Skin epidermis (tissue), 12 donors: ENCODE measurements around the gene CDCP2.
"Not testable (repeated sequence)": the region's sequence is repeated elsewhere in the genome, so short reads cannot be mapped to it uniquely, and the experiment has no call there.

Experiments used
- H3K27ac ChIP-seq, 21 experiments: fragments of 200-600 bp; sonication (generic) in 11 of 21; one replicate each; pipeline ENCODE4 v1.5.0; 2020; ENCODE audit warnings: mild to moderate bottlenecking in 3 of 21, inconsistent platforms in 2 of 21, moderate library complexity in 2 of 21
- H3K4me3 ChIP-seq, 7 experiments: fragments of 200-600 bp; sonication (generic) in 2 of 7; one replicate each; pipeline ENCODE4 v1.5.0; 2020; ENCODE audit warnings: inconsistent platforms in 2 of 7, mild to moderate bottlenecking in 2 of 7, moderate library complexity in 1 of 7

The CDCP2 gene

DNA sequence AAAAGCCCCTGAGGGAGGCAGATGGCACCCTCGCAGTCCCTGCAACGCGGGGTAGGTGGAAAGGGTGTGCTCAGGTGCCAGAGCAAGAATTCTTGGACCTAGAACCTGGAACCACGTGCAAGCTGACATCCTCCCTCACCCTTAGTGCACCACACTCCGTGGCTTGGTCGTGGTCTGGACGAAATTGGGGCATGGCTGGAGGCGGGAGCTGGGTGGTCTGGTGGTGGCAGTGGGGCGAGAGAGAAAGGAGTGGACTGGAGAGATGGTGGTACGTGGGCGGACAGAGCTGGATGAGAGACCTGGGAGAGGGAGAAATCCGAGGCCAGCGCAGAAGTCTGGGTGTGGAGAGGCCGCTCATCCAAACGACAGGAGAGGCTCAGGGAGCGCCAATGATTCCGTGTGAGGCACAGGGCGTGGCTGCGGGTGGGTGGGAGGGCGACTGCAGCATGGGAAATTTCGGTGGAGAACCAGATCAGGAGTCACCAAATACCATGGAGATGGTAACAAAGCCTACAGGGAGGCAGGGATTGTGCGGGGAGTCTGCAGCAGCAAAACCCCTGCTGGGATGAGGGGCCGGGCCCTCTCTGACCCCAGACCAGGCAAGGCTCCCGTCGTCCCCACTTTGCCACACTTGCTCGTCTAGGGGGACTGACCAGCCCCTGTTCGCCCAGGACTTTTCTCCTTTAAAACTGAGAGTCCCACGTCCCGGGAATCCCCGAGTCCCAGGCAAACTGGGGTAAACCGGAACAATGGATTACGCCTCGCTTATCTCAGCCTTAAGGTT is 31.9 kb downstream of the CDCP2 start:
- H3K27ac ChIP-seq = no peak overlapping the region
- peak overlapping the region in 2 of 7 experiments; percentile 14 for H3K4me3 ChIP-seq

- Histone ChIP-seq H3K4me3 (no peak overlapping the region), H3K27ac (no peak overlapping the region)
Observed at GRCh38 chr1:54120018-54120697, 32.6 kb downstream of the CDCP2 start.

DNA sequence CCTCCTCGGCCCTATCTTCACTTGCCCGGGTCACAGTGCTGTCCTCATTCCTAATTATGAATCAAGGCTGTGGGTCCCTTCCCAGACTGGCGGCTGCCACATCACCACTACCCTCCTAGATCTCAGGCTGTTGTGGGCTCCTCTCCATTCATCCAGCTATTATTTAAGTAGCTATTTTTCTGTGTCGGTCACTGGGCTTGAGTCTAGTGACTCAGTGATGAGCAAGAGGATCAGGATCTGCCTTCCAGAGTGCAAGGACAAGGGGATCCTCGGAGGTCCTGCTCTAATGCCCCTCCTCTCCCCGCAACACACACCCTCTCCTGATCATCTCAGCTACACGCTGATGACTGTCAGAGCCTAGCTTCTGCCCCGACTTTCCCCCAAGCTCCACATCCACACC is 34.1 kb downstream of the CDCP2 start:
- Histone ChIP-seq H3K4me3 (no peak overlapping the region), H3K27ac (no peak overlapping the region)

- Histone ChIP-seq H3K4me3 (no peak overlapping the region), H3K27ac (no peak overlapping the region)
Observed at GRCh38 chr1:54117815-54118563, 34.8 kb downstream of the CDCP2 start.

GRCh38 chr1:54115520-54115919 is 37.3 kb downstream of the CDCP2 start:
- no peak overlapping the region for H3K27ac ChIP-seq
- H3K4me3 ChIP-seq = no peak overlapping the region

GRCh38 chr1:54114955-54115354 is 37.8 kb downstream of the CDCP2 start:
- Histone ChIP-seq H3K27ac (no peak overlapping the region), H3K4me3 (no peak overlapping the region)

- H3K27ac ChIP-seq = no peak overlapping the region
- no peak overlapping the region for H3K4me3 ChIP-seq
Observed at GRCh38 chr1:54114001-54114400, 38.8 kb downstream of the CDCP2 start.

DNA sequence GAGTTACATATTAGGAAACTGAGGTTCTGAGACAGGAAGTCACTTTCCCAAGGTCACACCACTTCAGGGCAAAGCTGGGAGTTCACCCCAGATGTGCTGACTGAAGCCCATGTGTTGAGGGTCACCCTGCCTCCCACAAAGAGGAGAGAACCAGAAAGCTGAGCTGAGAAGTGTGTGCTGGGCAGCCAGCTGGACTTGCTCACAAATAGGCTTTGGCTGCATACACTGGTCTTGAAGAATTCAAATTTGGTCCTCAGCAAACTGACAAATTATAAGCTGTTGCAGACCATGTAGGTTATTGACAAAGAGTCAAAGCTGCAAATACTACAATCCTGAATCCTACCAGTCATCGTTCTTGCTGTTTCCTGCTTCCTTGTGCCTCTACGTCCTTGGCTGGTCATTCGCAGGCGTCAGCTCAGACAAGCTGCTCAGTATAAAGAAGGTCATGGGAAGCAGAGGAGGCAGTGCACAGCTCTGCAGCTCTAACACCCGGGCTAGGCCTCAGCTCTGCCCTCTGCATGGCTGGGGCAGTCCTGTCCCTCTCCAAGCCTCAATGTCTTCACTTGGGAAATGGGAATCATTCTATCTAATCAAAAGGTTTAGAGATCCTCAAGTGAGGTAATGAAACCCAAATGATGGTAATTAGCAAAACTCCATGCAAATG is 40.0 kb downstream of the CDCP2 start:
- H3K27ac ChIP-seq = no peak overlapping the region

GRCh38 chr1:54112027-54112426 is 40.8 kb downstream of the CDCP2 start:
- no peak overlapping the region for H3K27ac ChIP-seq
- no peak overlapping the region for H3K4me3 ChIP-seq

More for the DNA sequence above, 40.0 kb downstream of the CDCP2 start:
- no peak overlapping the region for H3K4me3 ChIP-seq

GRCh38 chr1:54111624-54112023 is 41.2 kb downstream of the CDCP2 start:
- no peak overlapping the region for H3K4me3 ChIP-seq
- no peak overlapping the region for H3K27ac ChIP-seq

DNA sequence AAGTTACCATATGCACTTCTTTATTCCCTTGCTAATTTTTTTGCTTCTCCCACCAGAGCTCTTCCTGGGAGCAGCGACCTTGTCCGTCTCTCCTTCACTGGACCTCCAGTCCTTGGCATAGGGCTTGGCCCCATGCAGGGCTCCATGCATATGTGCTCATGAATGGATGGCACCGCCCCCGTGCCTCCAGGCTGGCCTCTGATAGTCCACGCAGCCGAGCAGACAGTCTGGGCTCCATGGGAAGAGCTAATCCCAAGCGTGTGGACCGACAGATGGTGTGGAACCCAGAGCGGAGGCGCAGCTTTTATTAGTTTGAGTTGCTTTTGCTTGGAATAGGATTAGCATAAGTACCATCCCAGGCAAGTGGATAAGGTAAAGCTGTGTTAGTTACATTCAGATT is 41.8 kb downstream of the CDCP2 start:
- no peak overlapping the region for H3K27ac ChIP-seq
- H3K4me3 ChIP-seq = no peak overlapping the region

DNA sequence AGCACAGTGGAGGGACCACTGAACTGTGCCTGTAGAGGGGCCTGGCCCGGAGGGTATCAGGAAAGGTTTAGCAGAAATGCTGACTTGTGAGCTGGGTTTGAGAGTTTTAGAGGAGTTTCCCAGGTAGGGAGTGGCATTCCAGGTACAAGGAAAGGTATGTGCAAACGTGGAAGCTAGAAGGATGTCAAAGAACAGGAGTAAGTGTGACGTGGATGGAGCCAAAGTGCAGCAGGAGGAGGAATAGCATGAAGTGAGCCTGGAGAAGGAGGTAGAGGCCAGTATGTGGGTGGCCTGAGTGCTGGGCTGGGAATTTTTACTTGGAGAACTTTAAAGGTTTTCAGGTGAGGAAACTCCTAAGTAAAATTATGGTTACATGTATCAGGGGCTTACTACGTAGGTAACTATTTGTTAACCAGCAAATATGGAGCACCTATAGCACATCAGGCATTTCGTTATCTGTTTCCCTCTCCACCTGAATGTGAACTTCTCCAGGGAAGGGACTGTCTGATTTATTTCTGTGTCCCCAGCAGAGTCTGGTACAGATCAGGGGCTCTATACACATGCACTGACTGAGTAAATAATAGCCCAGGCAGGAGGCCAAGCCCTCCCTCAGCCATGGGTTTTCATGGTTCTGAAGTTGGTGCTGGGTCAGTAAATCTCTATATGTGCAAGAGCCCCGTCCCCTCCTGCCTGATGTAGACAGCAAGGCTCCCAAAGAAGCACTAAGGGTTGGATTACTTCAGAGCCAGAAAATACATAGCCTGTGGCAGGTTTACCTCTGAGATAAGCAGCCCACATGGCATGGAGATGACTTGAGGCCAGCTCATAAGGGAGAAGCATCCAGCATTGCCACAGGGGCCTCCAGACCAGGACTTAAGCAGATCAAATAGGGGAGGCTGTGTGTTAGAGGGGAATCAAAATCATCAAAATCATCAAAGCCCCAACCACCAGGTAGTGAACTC is 43.4 kb downstream of the CDCP2 start:
- Histone ChIP-seq H3K4me3 (no peak overlapping the region), H3K27ac (no peak overlapping the region)

DNA sequence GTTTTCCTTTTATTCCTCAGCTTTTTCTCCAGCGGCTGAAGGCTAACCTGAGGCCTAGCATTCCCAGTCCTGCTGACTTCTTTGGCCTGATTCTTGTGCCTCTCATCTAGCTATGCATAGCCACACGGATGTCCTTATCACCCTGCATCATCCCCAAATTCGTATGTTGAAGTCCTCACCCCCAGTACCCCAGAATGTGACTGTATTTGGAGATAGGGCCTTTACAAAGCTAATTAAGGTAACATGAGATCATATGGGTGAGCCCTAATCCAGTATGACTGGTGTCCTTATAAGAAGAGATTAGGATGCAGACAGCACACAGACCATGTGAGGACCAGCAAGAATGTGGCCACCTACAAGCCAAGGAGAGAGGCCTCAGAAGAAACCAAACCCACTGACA is 44.6 kb downstream of the CDCP2 start:
- H3K4me3 ChIP-seq = no peak overlapping the region
- H3K27ac ChIP-seq = no peak overlapping the region

- no peak overlapping the region for H3K27ac ChIP-seq
- H3K4me3 ChIP-seq = no peak overlapping the region
Observed at GRCh38 chr1:54107131-54107530, 45.7 kb downstream of the CDCP2 start.

DNA sequence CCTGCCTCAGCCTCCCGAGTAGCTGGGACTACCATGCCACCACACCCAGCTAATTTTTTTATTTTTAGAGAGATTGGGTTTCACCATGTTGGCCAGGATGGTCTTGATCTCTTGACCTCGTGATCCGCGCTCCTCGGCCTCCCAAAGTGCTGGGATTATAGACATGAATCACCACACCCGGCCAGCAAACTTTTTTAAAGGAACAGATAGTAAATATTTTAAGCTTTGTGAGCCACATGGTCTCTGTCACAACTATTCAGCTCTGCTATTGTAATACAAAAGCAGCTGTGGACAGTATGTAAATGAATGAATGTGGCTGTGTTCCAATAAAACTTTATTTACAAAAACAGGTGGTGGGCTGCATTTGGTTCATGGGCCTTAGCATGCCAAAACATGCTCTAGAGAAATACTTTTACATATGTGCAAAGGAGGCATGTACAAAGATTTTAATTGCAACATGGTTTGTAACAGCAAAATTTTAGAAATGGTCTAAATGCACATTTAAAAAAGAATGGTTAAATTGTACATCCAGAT is 47.0 kb downstream of the CDCP2 start:
- H3K27ac ChIP-seq = no peak overlapping the region
- H3K4me3 ChIP-seq = no peak overlapping the region

GRCh38 chr1:54105080-54105479 is 47.7 kb downstream of the CDCP2 start:
- H3K27ac ChIP-seq = no peak overlapping the region
- no peak overlapping the region for H3K4me3 ChIP-seq

- H3K4me3 ChIP-seq, H3K27ac ChIP-seq: not testable (repeated sequence)
Observed at GRCh38 chr1:54104613-54105012, 48.2 kb downstream of the CDCP2 start.

DNA sequence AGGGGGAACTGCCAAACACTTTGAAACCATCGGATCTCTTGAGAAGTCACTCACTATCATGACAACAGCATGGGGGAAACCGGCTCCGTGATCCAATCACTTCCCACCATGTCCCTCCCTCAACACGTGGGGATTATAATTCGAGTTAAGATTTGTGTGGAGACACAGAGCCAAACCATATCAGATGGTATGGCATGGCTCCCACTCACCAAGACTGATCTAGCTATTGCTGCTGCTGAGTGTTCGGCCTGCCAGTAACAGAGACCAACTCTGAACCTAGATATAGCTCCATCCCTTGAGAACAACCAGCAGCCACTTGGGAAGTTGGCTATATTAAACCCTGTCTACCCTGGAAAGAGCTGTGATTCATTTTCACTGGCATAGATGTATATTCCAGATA is 49.4 kb downstream of the CDCP2 start:
- Histone ChIP-seq H3K4me3 (no peak overlapping the region), H3K27ac (no peak overlapping the region)

GRCh38 chr1:54100500-54100899 is 52.3 kb downstream of the CDCP2 start:
- no peak overlapping the region for H3K4me3 ChIP-seq
- no peak overlapping the region for H3K27ac ChIP-seq
